Measurements from ENCODE around the gene ITGAE. TPM values are rescaled to one million over a fixed set of nuclear protein-coding genes. Genes with fewer than 3 reads are reported as not detected.

Gene ITGAE
- total and polyA plus RNA-seq, 10 of the 15 experiments (the other 5 are each of a cell fraction or from before 2014, with no cell fraction given), result 13.1 to 161 (median 34.8) TPM

DNA sequence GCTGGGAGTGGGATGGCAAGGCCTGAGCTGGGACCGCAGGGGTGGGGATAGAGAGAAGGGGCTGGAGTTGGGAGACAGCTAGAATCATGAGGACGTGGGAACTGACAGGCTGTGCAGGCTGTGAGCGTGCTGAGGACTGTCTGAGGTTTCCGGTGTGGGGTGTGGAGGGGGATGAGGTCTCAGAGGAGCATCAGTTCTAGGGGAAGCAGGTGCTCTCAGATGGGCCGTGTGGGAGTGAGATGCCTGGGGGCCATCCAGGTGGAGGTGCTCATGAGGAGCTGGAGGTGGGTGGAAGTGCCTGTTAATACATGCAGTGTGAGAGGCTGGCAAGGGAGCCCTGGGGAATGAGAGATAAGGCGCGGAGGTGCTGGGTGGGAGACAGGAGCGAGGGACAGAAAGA is 50.1 kb downstream of the ITGAE start:
- H2AFZ ChIP-seq (ENCODE audit: control insufficient read depth, low read depth, low read length), result no peak overlapping the region
- no peaks in the 10 kb centered on the region for H3K36me3 ChIP-seq (ENCODE audit: control insufficient read depth in 2 of 2, insufficient read depth in 2 of 2, low read length in 1 of 2)
- DNase-seq (ENCODE audit: low read depth, low spot score), result no peak
- intact Hi-C loops (cut with micrococcal nuclease; ENCODE audit: unreplicated experiment), result no loop called here
- no peaks in the 10 kb centered on the region for H4K20me1 ChIP-seq (ENCODE audit: control insufficient read depth, insufficient read depth)
- ChIA-PET SMC1A (ENCODE audit: uncharacterized antibody, unreplicated experiment) (interaction anchor here (1.0 to 1.6 kb wide), 2 partner anchors 75 to 77 kb away, joined by 3 to 5 read pairs; no protein-coding TSS in a partner anchor), POLR2A (no interaction called here), CTCF (interaction anchor here (1.0 to 2.1 kb wide), 5 partner anchors 13 to 94 kb away, joined by 3 to 12 read pairs (median 5); partner anchors contain the start of gene NCBP3), RAD21 (ENCODE audit: unreplicated experiment) (interaction anchor here (1.3 to 2.2 kb wide), 2 partner anchors 10 to 13 kb away, joined by 3 to 8 read pairs; no protein-coding TSS in a partner anchor)
- H3K9ac ChIP-seq (ENCODE audit: control insufficient read depth, insufficient read depth, low read length), result no peak overlapping the region; the same call in 1 of the 2 replicates
- H3K9me3 ChIP-seq (replicated peaks; ENCODE audit: control insufficient read depth, insufficient read depth, low read length), result no peaks in the 10 kb centered on the region
- H3K79me2 ChIP-seq (ENCODE audit: control insufficient read depth, insufficient read depth, low read length), result no peaks in the 10 kb centered on the region
- no peak overlapping the region for H3K4me3 ChIP-seq
- in situ Hi-C loops (cut with MboI), result no loop called here
- no TSS peak for BruUV-seq (replicated peaks)
- no peaks in the 10 kb centered on the region for H3K27me3 ChIP-seq (replicated peaks in 1 of 2; ENCODE audit: control insufficient read depth in 2 of 2, insufficient read depth in 2 of 2, low read length in 1 of 2)
- no peak for FAIRE-seq
- WGBS (ENCODE audit: insufficient coverage, insufficient replicate concordance, low lambda C conversion rate, missing lambda C conversion rate), result 7% methylated on average over 8 of the region's 8 CpGs
- peak; percentile 84 for ATAC-seq
- no peak overlapping the region for H3K27ac ChIP-seq (ENCODE audit: control insufficient read depth, insufficient read depth)
- no peak overlapping the region for H3K4me2 ChIP-seq (ENCODE audit: control insufficient read depth, insufficient read depth)
- H3K4me1 ChIP-seq (ENCODE audit: control insufficient read depth, insufficient read depth, low read length), result no peaks in the 10 kb centered on the region; the same call in 1 of the 2 replicates
- TF ChIP-seq BCLAF1 (IDR thresholded peaks at IDR 0.05) (no peak), IRF4 (IDR thresholded peaks at IDR 0.05; ENCODE audit: low read depth, low read length) (no peak), PRDM15 (CRISPR knock-in tag; IDR thresholded peaks at IDR 0.05) (no peak), SUPT20H (IDR thresholded peaks at IDR 0.05; ENCODE audit: borderline replicate concordance, control insufficient read depth, low read depth, low read length) (no peak), RUNX3 (IDR thresholded peaks at IDR 0.05; ENCODE audit: low read length) (no peak), ZNF24 (IDR thresholded peaks at IDR 0.05) (no peak), NR2C2 (IDR thresholded peaks at IDR 0.05; ENCODE audit: borderline replicate concordance, control insufficient read depth, insufficient read length, low read depth) (no peak), ZNF217 (IDR thresholded peaks at IDR 0.05) (no peak), BCL11A (IDR thresholded peaks at IDR 0.05; ENCODE audit: low read depth, low read length) (no peak), ZSCAN29 (IDR thresholded peaks at IDR 0.05) (no peak), BACH1 (IDR thresholded peaks at IDR 0.05; ENCODE audit: borderline replicate concordance) (no peak), ETV6 (conservative IDR thresholded peaks at IDR 0.05 in 1 of 2, IDR thresholded peaks at IDR 0.05 in 1 of 2; ENCODE audit: borderline replicate concordance in 1 of 2, low read depth in 1 of 2) (no peak), TAF1 (IDR thresholded peaks at IDR 0.05; ENCODE audit: borderline replicate concordance, low read depth, low read length) (no peak), CHD2 (IDR thresholded peaks at IDR 0.05; ENCODE audit: borderline replicate concordance, low read depth, low read length) (no peak), NFYB (IDR thresholded peaks at IDR 0.05; ENCODE audit: insufficient read depth, low read depth, low read length) (no peak), RBBP5 (conservative IDR thresholded peaks at IDR 0.05) (no peak)
- TF ChIP-seq, protein P1, sequence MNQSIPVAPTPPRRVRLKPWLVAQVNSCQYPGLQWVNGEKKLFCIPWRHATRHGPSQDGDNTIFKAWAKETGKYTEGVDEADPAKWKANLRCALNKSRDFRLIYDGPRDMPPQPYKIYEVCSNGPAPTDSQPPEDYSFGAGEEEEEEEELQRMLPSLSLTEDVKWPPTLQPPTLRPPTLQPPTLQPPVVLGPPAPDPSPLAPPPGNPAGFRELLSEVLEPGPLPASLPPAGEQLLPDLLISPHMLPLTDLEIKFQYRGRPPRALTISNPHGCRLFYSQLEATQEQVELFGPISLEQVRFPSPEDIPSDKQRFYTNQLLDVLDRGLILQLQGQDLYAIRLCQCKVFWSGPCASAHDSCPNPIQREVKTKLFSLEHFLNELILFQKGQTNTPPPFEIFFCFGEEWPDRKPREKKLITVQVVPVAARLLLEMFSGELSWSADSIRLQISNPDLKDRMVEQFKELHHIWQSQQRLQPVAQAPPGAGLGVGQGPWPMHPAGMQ (IDR thresholded peaks at IDR 0.05; ENCODE audit: borderline replicate concordance), result no peak

Measured in GM12878 (cell line).